Natural killer cell (primary cell): ENCODE results near the gene RASAL1. TPM values are rescaled to one million over a fixed set of nuclear protein-coding genes. Genes with fewer than 3 reads are reported as not detected.
A peak's percentile ranks its signal among the peaks of the same experiment; 100 is the strongest.

ENCODE experiments used
- ATAC-seq, 3 donors: fragments of 150-1000 bp in 2 of 3; fragments of 200-7000 bp in 1 of 3; cut with Tn5 transposase; 1 replicate in 1 of 3; 2 replicates in 2 of 3; pipeline ENCODE4 v1.10.0; 2021; ENCODE audit warnings: mild to moderate bottlenecking in 2 of 3, moderate library complexity in 2 of 3
- DNase-seq, 2 donors: peaks; one replicate each; pipeline versions ENCODE4 v3.0.0 to v3.0.0-alpha.2; 2013 to 2021; ENCODE audit warnings: mixed read lengths in 1 of 2
- H3K27ac ChIP-seq: one replicate; pipeline ENCODE4 v1.5.1; 2013; ENCODE audit warnings: mild to moderate bottlenecking, low read length
- H3K27me3 ChIP-seq: one replicate; pipeline ENCODE4 v1.6.1; 2013; ENCODE audit warnings: low read length; ENCODE audit not compliant: control insufficient read depth, insufficient read depth
- H3K36me3 ChIP-seq: one replicate; pipeline ENCODE4 v1.6.1; 2013; ENCODE audit warnings: low read length; ENCODE audit not compliant: control insufficient read depth, insufficient read depth
- H3K4me1 ChIP-seq: one replicate; pipeline ENCODE4 v1.6.1; 2013; ENCODE audit warnings: low read length; ENCODE audit not compliant: control insufficient read depth, insufficient read depth
- H3K4me3 ChIP-seq: one replicate; pipeline ENCODE4 v1.5.1; 2013; ENCODE audit warnings: low read length
- H3K9me3 ChIP-seq: one replicate; pipeline ENCODE4 v1.6.1; 2013; ENCODE audit warnings: low read length; ENCODE audit not compliant: control insufficient read depth, insufficient read depth
- H3K27ac Mint-ChIP-seq, 2 donors: one replicate each; pipeline ENCODE4 v1.8.0; 2022; ENCODE audit warnings: mild to moderate bottlenecking in 2 of 2, mixed read lengths in 2 of 2, moderate library complexity in 1 of 2
- H3K27me3 Mint-ChIP-seq, 2 donors: one replicate each; pipeline ENCODE4 v1.8.0; 2022; ENCODE audit warnings: low read depth in 2 of 2, mixed read lengths in 2 of 2
- H3K36me3 Mint-ChIP-seq: one replicate; pipeline ENCODE4 v1.8.0; 2022; ENCODE audit warnings: mixed read lengths
- H3K4me1 Mint-ChIP-seq, 2 donors: one replicate each; pipeline ENCODE4 v1.8.0; 2022; ENCODE audit warnings: mixed read lengths in 2 of 2
- H3K4me3 Mint-ChIP-seq: one replicate; pipeline ENCODE4 v1.8.0; 2022; ENCODE audit warnings: mild to moderate bottlenecking, moderate library complexity, mixed read lengths
- H3K9me3 Mint-ChIP-seq, 2 donors: one replicate each; pipeline ENCODE4 v1.8.0; 2022; ENCODE audit warnings: mixed read lengths in 2 of 2
- CTCF ChIP-seq: fragments of 200-600 bp; IDR thresholded peaks from one replicate; pipeline ENCODE4 v1.8.0; 2022; ENCODE audit warnings: antibody characterized with exemption
- WGBS: methylation state at CpG from one replicate; pipeline ENCODE4 v1.1.7; 2013; ENCODE audit warnings: missing lambda C conversion rate; ENCODE audit not compliant: insufficient coverage; 5-methylcytosine and 5-hydroxymethylcytosine counted together
- intact Hi-C: fragments of 100-400 bp; cut with micrococcal nuclease; formaldehyde crosslinking; loops from one replicate; pipeline ENCODE4 v1.14.2; 2022
- total RNA-seq, 4 donors: library from RNA; stranded (reverse); fragments of 120-200 nt in 1 of 4; gene quantifications; one replicate each; pipeline versions ENCODE4 v1.2.3 to v1.2.4, GENCODE V29; 2013 to 2022

The RASAL1 gene
- not detected for total RNA-seq
- total RNA-seq (2013): 0.05 TPM

GRCh38 chr12:113135178-113136127 lies at the start of gene RASAL1:
RASAL1 (minus strand) TSS chr12:113135761; CDS start chr12:113135462, 299 bp downstream.
- H3K4me3 ChIP-seq: peak within 1 kb of the TSS; percentile 9
- WGBS: 7% methylated on average over 65 of the region's 68 CpGs
- TF ChIP-seq CTCF: no peak
- Mint-ChIP-seq H3K36me3 (no peaks in the 10 kb centered on the region), H3K27ac (no peak within 1 kb of the TSS), H3K4me1 (peaks cover 0 to 6% of the 10 kb centered on the region in 2 donors), H3K27me3 (peaks cover 9 to 21% of the 10 kb centered on the region in 2 donors), H3K4me3 (no peak within 1 kb of the TSS), H3K9me3 (no peaks in the 10 kb centered on the region)
- DNase-seq (peak in 1 of 2 donors; percentile 79), ATAC-seq (peak; percentile 48 to 72 (median 52))
- H3K27ac ChIP-seq: no peak within 1 kb of the TSS
- no peaks in the 10 kb centered on the region for H3K36me3 ChIP-seq
- peaks cover 12% of the 10 kb centered on the region for H3K4me1 ChIP-seq
- intact Hi-C loops: no loop called here
- H3K27me3 ChIP-seq: peaks cover 5% of the 10 kb centered on the region
- H3K9me3 ChIP-seq: no peaks in the 10 kb centered on the region

GRCh38 chr12:113184900-113185179 lies 49.3 kb upstream of the RASAL1 start:
- H3K4me1 ChIP-seq: peaks cover 29% of the 10 kb centered on the region
- TF ChIP-seq CTCF: no peak
- DNase-seq: peak; percentile 85 to 94
- intact Hi-C loops: loop anchor here (1.0 kb wide), 2 partner anchors 23 to 36 kb away; partner anchors contain the start of gene TPCN1
- Mint-ChIP-seq H3K36me3 (peaks cover 7% of the 10 kb centered on the region), H3K27me3 (no peaks in the 10 kb centered on the region), H3K27ac (peak overlapping the region; percentile 87 to 94), H3K4me1 (peaks cover 40 to 41% of the 10 kb centered on the region in 2 donors), H3K9me3 (no peaks in the 10 kb centered on the region), H3K4me3 (peak overlapping the region; percentile 96)
- no peaks in the 10 kb centered on the region for H3K27me3 ChIP-seq
- WGBS: 0% methylated on average over 20 of the region's 20 CpGs
- peak overlapping the region; percentile 95 for H3K27ac ChIP-seq
- H3K4me3 ChIP-seq: peak overlapping the region; percentile 89
- ATAC-seq: peak; percentile 83 to 87 (median 85)
- H3K36me3 ChIP-seq: peaks cover 11% of the 10 kb centered on the region
- no peaks in the 10 kb centered on the region for H3K9me3 ChIP-seq

- WGBS: 29% methylated on average over 25 of the region's 26 CpGs
- Histone ChIP-seq H3K36me3 (peaks cover 17% of the 10 kb centered on the region), H3K27ac (peak overlapping the region; percentile 95), H3K27me3 (no peaks in the 10 kb centered on the region), H3K9me3 (no peaks in the 10 kb centered on the region), H3K4me3 (peak overlapping the region; percentile 89), H3K4me1 (peaks cover 29% of the 10 kb centered on the region)
- H3K9me3 Mint-ChIP-seq: no peaks in the 10 kb centered on the region
- no peaks in the 10 kb centered on the region for H3K27me3 Mint-ChIP-seq
- peaks cover 38% of the 10 kb centered on the region in 2 donors for H3K4me1 Mint-ChIP-seq
- no peak for TF ChIP-seq CTCF
- intact Hi-C loops: loop anchor here (1.0 kb wide), 1 partner anchor 24 kb away; no protein-coding TSS in a partner anchor
- ATAC-seq: peak; percentile 65 to 75 (median 71)
- H3K27ac Mint-ChIP-seq: peak overlapping the region; percentile 87 to 94
- H3K4me3 Mint-ChIP-seq: peak overlapping the region; percentile 96
- DNase-seq: no peak
- peaks cover 4% of the 10 kb centered on the region for H3K36me3 Mint-ChIP-seq
Observed at GRCh38 chr12:113184098-113184899, 48.7 kb upstream of the RASAL1 start.
